HG03135 (cell line): Measurements from ENCODE around the gene MTREX.

Experiments used
- ATAC-seq: cut with Tn5 transposase; IDR thresholded peaks from one replicate; pipeline ENCODE4 v1.9.1; 2021; ENCODE audit warnings: mild to moderate bottlenecking, moderate library complexity; ENCODE audit not compliant: unreplicated experiment

The MTREX gene

GRCh38 chr5:55372130-55372925 is 64.5 kb downstream of the MTREX start:
- ATAC-seq: no peak

- no peak for ATAC-seq
Observed at GRCh38 chr5:55377810-55378209, 70.0 kb downstream of the MTREX start.

GRCh38 chr5:55383254-55383653 is 75.5 kb downstream of the MTREX start:
- ATAC-seq: no peak

GRCh38 chr5:55384072-55384471 is 76.3 kb downstream of the MTREX start:
- no peak for ATAC-seq

- no peak for ATAC-seq
Observed at GRCh38 chr5:55385227-55385626, 77.4 kb downstream of the MTREX start.

GRCh38 chr5:55385846-55386245 is 78.1 kb downstream of the MTREX start:
- no peak for ATAC-seq

GRCh38 chr5:55386356-55386755 is 78.6 kb downstream of the MTREX start:
- ATAC-seq: no peak

GRCh38 chr5:55387865-55388264 is 80.1 kb downstream of the MTREX start:
- no peak for ATAC-seq

GRCh38 chr5:55391707-55392106 is 83.9 kb downstream of the MTREX start:
- no peak for ATAC-seq

- ATAC-seq: no peak
Observed at GRCh38 chr5:55392669-55393068, 84.9 kb downstream of the MTREX start.

GRCh38 chr5:55393501-55394175 is 85.8 kb downstream of the MTREX start:
- ATAC-seq: no peak

GRCh38 chr5:55402199-55402598 is 94.4 kb downstream of the MTREX start:
- no peak for ATAC-seq

- ATAC-seq: no peak
Observed at GRCh38 chr5:55406292-55406691, 98.5 kb downstream of the MTREX start.

- ATAC-seq: no peak
Observed at GRCh38 chr5:55407059-55407684, 99.4 kb downstream of the MTREX start.

GRCh38 chr5:55407984-55408383 is 100.2 kb downstream of the MTREX start:
- no peak for ATAC-seq

- ATAC-seq: no peak
Observed at GRCh38 chr5:55409775-55410174, 102.0 kb downstream of the MTREX start.

- no peak for ATAC-seq
Observed at GRCh38 chr5:55410845-55411244, 103.1 kb downstream of the MTREX start.

GRCh38 chr5:55411876-55412275 is 104.1 kb downstream of the MTREX start:
- ATAC-seq: no peak

GRCh38 chr5:55413644-55414043 is 105.9 kb downstream of the MTREX start:
- ATAC-seq: no peak

- ATAC-seq: no peak
Observed at GRCh38 chr5:55415071-55415470, 107.3 kb downstream of the MTREX start.

- ATAC-seq: no peak
Observed at GRCh38 chr5:55416306-55416705, 108.5 kb downstream of the MTREX start.
